HEK293 (cell line): ENCODE results near the gene FGF22.

Source experiments
- ATF2 ChIP-seq: fragments of 450-650 bp; formaldehyde crosslinking; IDR thresholded peaks from 2 replicates; pipeline ENCODE4 v1.5.1; 2016; ENCODE audit warnings: missing biosample characterization, missing genetic modification characterization, low read depth
- EGR2 ChIP-seq: fragments of 450-650 bp; formaldehyde crosslinking; IDR thresholded peaks from 2 replicates; pipeline ENCODE4 v1.5.1; 2016; ENCODE audit warnings: low read depth, missing biosample characterization, missing genetic modification characterization
- GLIS1 ChIP-seq: fragments of 450-650 bp; formaldehyde crosslinking; IDR thresholded peaks from 2 replicates; pipeline ENCODE4 v1.5.1; 2016; ENCODE audit warnings: missing biosample characterization, missing genetic modification characterization
- HOXC10 ChIP-seq: sonication (generic); formaldehyde crosslinking; IDR thresholded peaks from 2 replicates; pipeline ENCODE4 v1.8.1; 2023; ENCODE audit warnings: mild to moderate bottlenecking, missing genetic modification reagents
- OVOL3 ChIP-seq: fragments of 450-650 bp; formaldehyde crosslinking; IDR thresholded peaks from 2 replicates; pipeline ENCODE4 v1.5.1; 2016; ENCODE audit warnings: missing biosample characterization, missing genetic modification characterization
- YY1 ChIP-seq: fragments of 450-650 bp; formaldehyde crosslinking; IDR thresholded peaks from 2 replicates; pipeline ENCODE4 v1.5.1; 2018; ENCODE audit warnings: missing biosample characterization, missing genetic modification characterization
- ZBTB21 ChIP-seq: fragments of 450-650 bp; formaldehyde crosslinking; IDR thresholded peaks from 2 replicates; pipeline ENCODE4 v1.5.1; 2017; ENCODE audit warnings: missing biosample characterization, missing genetic modification characterization
- ZBTB6 ChIP-seq: fragments of 450-650 bp; formaldehyde crosslinking; IDR thresholded peaks from 2 replicates; pipeline ENCODE4 v1.5.1; 2017; ENCODE audit warnings: missing biosample characterization, missing genetic modification characterization
- ZNF138 ChIP-seq: fragments of 450-650 bp; formaldehyde crosslinking; IDR thresholded peaks from 2 replicates; pipeline ENCODE4 v1.5.1; 2016; ENCODE audit warnings: missing biosample characterization, missing genetic modification characterization, borderline replicate concordance
- ZNF398 ChIP-seq: fragments of 450-650 bp; formaldehyde crosslinking; IDR thresholded peaks from 2 replicates; pipeline ENCODE4 v1.5.1; 2017; ENCODE audit warnings: missing biosample characterization, missing genetic modification characterization
- ZNF513 ChIP-seq: fragments of 450-650 bp; IDR thresholded peaks from 2 replicates; pipeline ENCODE4 v1.5.1; 2018; ENCODE audit warnings: missing biosample characterization, missing genetic modification characterization
- TF ChIP-seq, protein P1 (sequence below): fragments of 450-650 bp; formaldehyde crosslinking; IDR thresholded peaks from 2 replicates; pipeline ENCODE4 v1.5.1; 2016; ENCODE audit warnings: missing biosample characterization, missing genetic modification characterization
- TF ChIP-seq, protein P2 (sequence below): fragments of 450-650 bp; formaldehyde crosslinking; IDR thresholded peaks from 2 replicates; pipeline ENCODE4 v1.5.1; 2017; ENCODE audit warnings: missing biosample characterization, mild to moderate bottlenecking, missing genetic modification characterization, moderate library complexity

GRCh38 chr19:611481-611868 lies 28.2 kb upstream of the FGF22 start:
- no peak for TF ChIP-seq EGR2 (tag by site-specific recombination)
- TF ChIP-seq GLIS1 (tag by site-specific recombination) = no peak
- TF ChIP-seq, protein P1, sequence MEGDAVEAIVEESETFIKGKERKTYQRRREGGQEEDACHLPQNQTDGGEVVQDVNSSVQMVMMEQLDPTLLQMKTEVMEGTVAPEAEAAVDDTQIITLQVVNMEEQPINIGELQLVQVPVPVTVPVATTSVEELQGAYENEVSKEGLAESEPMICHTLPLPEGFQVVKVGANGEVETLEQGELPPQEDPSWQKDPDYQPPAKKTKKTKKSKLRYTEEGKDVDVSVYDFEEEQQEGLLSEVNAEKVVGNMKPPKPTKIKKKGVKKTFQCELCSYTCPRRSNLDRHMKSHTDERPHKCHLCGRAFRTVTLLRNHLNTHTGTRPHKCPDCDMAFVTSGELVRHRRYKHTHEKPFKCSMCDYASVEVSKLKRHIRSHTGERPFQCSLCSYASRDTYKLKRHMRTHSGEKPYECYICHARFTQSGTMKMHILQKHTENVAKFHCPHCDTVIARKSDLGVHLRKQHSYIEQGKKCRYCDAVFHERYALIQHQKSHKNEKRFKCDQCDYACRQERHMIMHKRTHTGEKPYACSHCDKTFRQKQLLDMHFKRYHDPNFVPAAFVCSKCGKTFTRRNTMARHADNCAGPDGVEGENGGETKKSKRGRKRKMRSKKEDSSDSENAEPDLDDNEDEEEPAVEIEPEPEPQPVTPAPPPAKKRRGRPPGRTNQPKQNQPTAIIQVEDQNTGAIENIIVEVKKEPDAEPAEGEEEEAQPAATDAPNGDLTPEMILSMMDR (tag by site-specific recombination) = no peak
- TF ChIP-seq YY1 = no peak
- TF ChIP-seq, protein P2, sequence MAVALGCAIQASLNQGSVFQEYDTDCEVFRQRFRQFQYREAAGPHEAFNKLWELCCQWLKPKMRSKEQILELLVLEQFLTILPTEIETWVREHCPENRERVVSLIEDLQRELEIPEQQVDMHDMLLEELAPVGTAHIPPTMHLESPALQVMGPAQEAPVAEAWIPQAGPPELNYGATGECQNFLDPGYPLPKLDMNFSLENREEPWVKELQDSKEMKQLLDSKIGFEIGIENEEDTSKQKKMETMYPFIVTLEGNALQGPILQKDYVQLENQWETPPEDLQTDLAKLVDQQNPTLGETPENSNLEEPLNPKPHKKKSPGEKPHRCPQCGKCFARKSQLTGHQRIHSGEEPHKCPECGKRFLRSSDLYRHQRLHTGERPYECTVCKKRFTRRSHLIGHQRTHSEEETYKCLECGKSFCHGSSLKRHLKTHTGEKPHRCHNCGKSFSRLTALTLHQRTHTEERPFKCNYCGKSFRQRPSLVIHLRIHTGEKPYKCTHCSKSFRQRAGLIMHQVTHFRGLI (tag by site-specific recombination) = no peak
- no peak for TF ChIP-seq ZNF138 (tag by site-specific recombination)
- TF ChIP-seq ATF2 = no peak
- TF ChIP-seq ZNF513 (tag by site-specific recombination) = no peak
- TF ChIP-seq ZBTB21 (tag by site-specific recombination) = no peak
- TF ChIP-seq ZBTB6 = no peak
- TF ChIP-seq OVOL3 = no peak
- TF ChIP-seq HOXC10 (CRISPR knock-in tag) = no peak
- TF ChIP-seq ZNF398 (tag by site-specific recombination) = no peak
